ENCODE results near the gene EPHA6.
"Not testable (repeated sequence)": the region's sequence is repeated elsewhere in the genome, so short reads cannot be mapped to it uniquely, and the experiment has no call there.

EPHA6 gene

GRCh38 chr3:97487587-97487986, 673.2 kb downstream of the EPHA6 start:
- no peak for DNase-seq

- DNase-seq, result no peak
Observed at GRCh38 chr3:97488741-97489140, 674.3 kb downstream of the EPHA6 start.

GRCh38 chr3:97495896-97496295, 681.5 kb downstream of the EPHA6 start:
- DNase-seq, result no peak

- DNase-seq, result no peak
Observed at GRCh38 chr3:97497138-97497537, 682.7 kb downstream of the EPHA6 start.

GRCh38 chr3:97504463-97504862, 690.1 kb downstream of the EPHA6 start:
- DNase-seq, result no peak

- no peak for DNase-seq
Observed at GRCh38 chr3:97510795-97511194, 696.4 kb downstream of the EPHA6 start.

GRCh38 chr3:97515076-97515475, 700.7 kb downstream of the EPHA6 start:
- no peak for DNase-seq

GRCh38 chr3:97530691-97531090, 716.3 kb downstream of the EPHA6 start:
- DNase-seq, result no peak

- DNase-seq, result not testable (repeated sequence)
Observed at GRCh38 chr3:97547573-97547972, 733.2 kb downstream of the EPHA6 start.

- DNase-seq, result no peak
Observed at GRCh38 chr3:97550408-97550807, 736.0 kb downstream of the EPHA6 start.

GRCh38 chr3:97552186-97552585, 737.8 kb downstream of the EPHA6 start:
- no peak for DNase-seq

- no peak for DNase-seq
Observed at GRCh38 chr3:97575742-97576141, 761.3 kb downstream of the EPHA6 start.

- DNase-seq, result no peak
Observed at GRCh38 chr3:97576221-97576620, 761.8 kb downstream of the EPHA6 start.

- DNase-seq, result no peak
Observed at GRCh38 chr3:97579365-97579764, 765.0 kb downstream of the EPHA6 start.

GRCh38 chr3:97610626-97611025, 796.2 kb downstream of the EPHA6 start:
- DNase-seq, result no peak

GRCh38 chr3:97612632-97613031, 798.2 kb downstream of the EPHA6 start:
- DNase-seq, result no peak

GRCh38 chr3:97613139-97613538, 798.7 kb downstream of the EPHA6 start:
- no peak for DNase-seq

GRCh38 chr3:97620514-97620913, 806.1 kb downstream of the EPHA6 start:
- not testable (repeated sequence) for DNase-seq

- no peak for DNase-seq
Observed at GRCh38 chr3:97636465-97636864, 822.1 kb downstream of the EPHA6 start.

- DNase-seq, result no peak
Observed at GRCh38 chr3:97646932-97647331, 832.5 kb downstream of the EPHA6 start.

- no peak for DNase-seq
Observed at GRCh38 chr3:97647441-97647982, 833.1 kb downstream of the EPHA6 start.

GRCh38 chr3:97655971-97656370, 841.6 kb downstream of the EPHA6 start:
- DNase-seq, result no peak

- no peak for DNase-seq
Observed at GRCh38 chr3:97656638-97657037, 842.2 kb downstream of the EPHA6 start.

- peak in 1 of 2 donors; percentile 1 for DNase-seq
Observed at GRCh38 chr3:97658668-97659285, 844.4 kb downstream of the EPHA6 start.

GRCh38 chr3:97662264-97662663, 847.9 kb downstream of the EPHA6 start:
- DNase-seq, result no peak
